Transverse colon (tissue), 4 donors: ENCODE data around the gene USP53. TPM values are rescaled to one million over a fixed set of nuclear protein-coding genes. Genes with fewer than 3 reads are reported as not detected.
"Not testable (repeated sequence)": the region's sequence is repeated elsewhere in the genome, so short reads cannot be mapped to it uniquely, and the experiment has no call there.

ENCODE experiments used
- DNase-seq: peaks from one replicate; pipeline ENCODE4 v3.0.0-alpha.2; 2019
- H3K27ac ChIP-seq, 4 donors: fragments of 200-600 bp; sonication (generic); 2 replicates each; pipeline ENCODE4 v1.5.1; 2016 to 2018; ENCODE audit warnings: inconsistent platforms in 4 of 4
- H3K27me3 ChIP-seq: fragments of 200-600 bp; sonication (generic); 2 replicates; pipeline ENCODE4 v1.5.1; 2017; ENCODE audit warnings: inconsistent platforms
- H3K36me3 ChIP-seq, 4 donors: fragments of 200-600 bp; sonication (generic); 2 replicates each; pipeline ENCODE4 v1.5.1; 2017 to 2019; ENCODE audit warnings: inconsistent platforms in 4 of 4
- H3K4me1 ChIP-seq, 4 donors: fragments of 200-600 bp; sonication (generic); 2 replicates each; pipeline ENCODE4 v1.5.1; 2017 to 2020; ENCODE audit warnings: inconsistent platforms in 4 of 4
- H3K4me3 ChIP-seq, 4 donors: fragments of 200-600 bp; sonication (generic); 1 replicate in 1 of 4; 2 replicates in 3 of 4; pipeline versions ENCODE4 v1.5.1 to v1.6.1; 2017 to 2019; ENCODE audit warnings: inconsistent platforms in 4 of 4
- H3K9me3 ChIP-seq, 2 donors: fragments of 200-600 bp; sonication (generic); 2 replicates each; pipeline ENCODE4 v1.5.1; 2017 to 2019; ENCODE audit warnings: inconsistent platforms in 2 of 2
- CTCF ChIP-seq, 5 experiments: fragments of 200-600 bp in 3 of 5; fragments of 450-650 bp in 2 of 5; sonication (generic) in 3 of 5; IDR thresholded peaks; 1 replicate in 2 of 5; 2 replicates in 3 of 5; pipeline ENCODE4 v1.5.1; 2016 to 2017; ENCODE audit warnings: antibody characterized with exemption in 5 of 5, inconsistent platforms in 3 of 5, mild to moderate bottlenecking in 2 of 5, moderate library complexity in 1 of 5
- EP300 ChIP-seq: sonication (generic); formaldehyde crosslinking; IDR thresholded peaks from one replicate; pipeline ENCODE4 v1.6.1; 2017; ENCODE audit warnings: antibody characterized with exemption, low read depth
- POLR2A ChIP-seq: fragments of 450-650 bp; IDR thresholded peaks from one replicate; pipeline ENCODE4 v1.6.1; 2016; ENCODE audit warnings: antibody characterized with exemption, mild to moderate bottlenecking, moderate library complexity
- POLR2AphosphoS5 ChIP-seq, 3 donors: sonication (generic); formaldehyde crosslinking; IDR thresholded peaks; one replicate each; pipeline ENCODE4 v1.6.1; 2016; ENCODE audit warnings: antibody characterized with exemption in 3 of 3
- WGBS, 2 donors: methylation state at CpG; one replicate each; pipeline ENCODE4 v1.1.5; 2018; ENCODE audit warnings: low coverage in 1 of 2; 5-methylcytosine and 5-hydroxymethylcytosine counted together
- in situ Hi-C, 4 donors: fragments of 200-750 bp; cut with MboI; loops; one replicate each; pipeline versions ENCODE4 v1.15.0 to v1.15.1; 2017; ENCODE audit warnings: low sequenced_read_pairs in 3 of 4, low pct_ligation_motif_present in 1 of 4, low pct_unique_long_range_greater_than_20kb in 1 of 4
- intact Hi-C: fragments of 100-400 bp; cut with DNase I; formaldehyde crosslinking; loops from one replicate; pipeline ENCODE4 v1.15.1; 2023; ENCODE audit warnings: low total_unique reads
- total RNA-seq, 4 donors: library from RNA; depleted of rRNA; stranded (reverse); fragments of >200 nt; gene quantifications; one replicate each; pipeline ENCODE4 v1.1.0, GENCODE V29; 2016

The USP53 gene
- total RNA-seq = 100 to 1,000 TPM in 2 of 4 donors, 10 to 100 TPM in 2; 71.4 to 165 (median 98.5) TPM

GRCh38 chr4:119212234-119212963, at the start of gene USP53:
TSS of gene USP53 (plus strand) at chr4:119212713. CDS start at chr4:119239760, 27,047 bp downstream.
- 1% methylated on average over 30 of the region's 55 CpGs; no CpG with 5 or more reads in 1 of the 2 donors for WGBS, 2 donors
- peak; percentile 99 for DNase-seq
- Histone ChIP-seq H3K27me3 (no peaks in the 10 kb centered on the region), H3K4me1 (peaks cover 0 to 41% (median 14%) of the 10 kb centered on the region in 4 donors), H3K4me3 (peak within 1 kb of the TSS; percentile 57 to 81 (median 72)), H3K9me3 (no peaks in the 10 kb centered on the region), H3K27ac (peak within 1 kb of the TSS; percentile 95 to 97 (median 96)), H3K36me3 (peaks cover 0 to 4% (median 0%) of the 10 kb centered on the region in 4 donors)
- intact Hi-C loops (loop anchor here (1.0 to 10.0 kb wide), 2 partner anchors 171 to 228 kb away; no protein-coding TSS in a partner anchor), in situ Hi-C loops (no loop called here)
- TF ChIP-seq POLR2A = peak; percentile 99
- peak in 1 of 5 experiments; percentile 27 for TF ChIP-seq CTCF (IDR thresholded peaks at IDR 0.05)
- TF ChIP-seq POLR2AphosphoS5 (IDR thresholded peaks at IDR 0.05) = peak; percentile 97 to 99 (median 99)
- no peak for TF ChIP-seq EP300

- in situ Hi-C loops (no loop called here), intact Hi-C loops (no loop called here)
- WGBS, 2 donors = 83 to 89% methylated on average over 3 of the region's 3 CpGs
- no peaks in the 10 kb centered on the region for H3K27me3 ChIP-seq
- no peaks in the 10 kb centered on the region for H3K36me3 ChIP-seq
- TF ChIP-seq POLR2A = no peak
- TF ChIP-seq CTCF (IDR thresholded peaks at IDR 0.05) = no peak
- TF ChIP-seq EP300 = no peak
- no peak for TF ChIP-seq POLR2AphosphoS5 (IDR thresholded peaks at IDR 0.05)
- no peak overlapping the region for H3K27ac ChIP-seq
- H3K9me3 ChIP-seq = no peaks in the 10 kb centered on the region
- no peak for DNase-seq
- no peaks in the 10 kb centered on the region for H3K4me1 ChIP-seq
- no peak overlapping the region for H3K4me3 ChIP-seq
Observed at GRCh38 chr4:119165767-119166166, 46.7 kb upstream of the USP53 start.

- Histone ChIP-seq H3K36me3 (no peaks in the 10 kb centered on the region), H3K4me1 (no peaks in the 10 kb centered on the region), H3K9me3 (no peaks in the 10 kb centered on the region), H3K27ac (no peak overlapping the region), H3K27me3 (no peaks in the 10 kb centered on the region), H3K4me3 (no peak overlapping the region)
- DNase-seq = no peak
- intact Hi-C loops (no loop called here), in situ Hi-C loops (no loop called here)
- no peak for TF ChIP-seq POLR2AphosphoS5 (IDR thresholded peaks at IDR 0.05)
- TF ChIP-seq CTCF (IDR thresholded peaks at IDR 0.05) = peak in 1 of 5 experiments; percentile 10
Observed at GRCh38 chr4:119170195-119170594, 42.3 kb upstream of the USP53 start.

GRCh38 chr4:119172223-119172622, 40.3 kb upstream of the USP53 start:
- no peaks in the 10 kb centered on the region for H3K36me3 ChIP-seq
- in situ Hi-C loops = no loop called here
- TF ChIP-seq POLR2AphosphoS5 (IDR thresholded peaks at IDR 0.05) = no peak
- TF ChIP-seq POLR2A = no peak
- no peak for TF ChIP-seq EP300
- no peak for TF ChIP-seq CTCF (IDR thresholded peaks at IDR 0.05)
- 81 to 85% methylated on average over 4 to 7 of the region's 7 CpGs for WGBS, 2 donors
- H3K4me3 ChIP-seq = no peak overlapping the region
- no peaks in the 10 kb centered on the region for H3K4me1 ChIP-seq
- no peaks in the 10 kb centered on the region for H3K9me3 ChIP-seq
- no peak overlapping the region for H3K27ac ChIP-seq
- intact Hi-C loops = no loop called here
- H3K27me3 ChIP-seq = no peaks in the 10 kb centered on the region
- DNase-seq = no peak

- H3K4me1 ChIP-seq, H3K4me3 ChIP-seq, DNase-seq, H3K27me3 ChIP-seq, H3K36me3 ChIP-seq, in situ Hi-C loops, intact Hi-C loops, H3K9me3 ChIP-seq, H3K27ac ChIP-seq: not testable (repeated sequence)
- WGBS, 2 donors = 97% methylated on average over 8 of the region's 30 CpGs; no CpG with 5 or more reads in 1 of the 2 donors
Observed at GRCh38 chr4:119173729-119174361, 38.7 kb upstream of the USP53 start.
